ENCODE results near the gene ABCG1.
"Not testable (repeated sequence)": the region's sequence is repeated elsewhere in the genome, so short reads cannot be mapped to it uniquely, and the experiment has no call there.

Gene ABCG1

DNA sequence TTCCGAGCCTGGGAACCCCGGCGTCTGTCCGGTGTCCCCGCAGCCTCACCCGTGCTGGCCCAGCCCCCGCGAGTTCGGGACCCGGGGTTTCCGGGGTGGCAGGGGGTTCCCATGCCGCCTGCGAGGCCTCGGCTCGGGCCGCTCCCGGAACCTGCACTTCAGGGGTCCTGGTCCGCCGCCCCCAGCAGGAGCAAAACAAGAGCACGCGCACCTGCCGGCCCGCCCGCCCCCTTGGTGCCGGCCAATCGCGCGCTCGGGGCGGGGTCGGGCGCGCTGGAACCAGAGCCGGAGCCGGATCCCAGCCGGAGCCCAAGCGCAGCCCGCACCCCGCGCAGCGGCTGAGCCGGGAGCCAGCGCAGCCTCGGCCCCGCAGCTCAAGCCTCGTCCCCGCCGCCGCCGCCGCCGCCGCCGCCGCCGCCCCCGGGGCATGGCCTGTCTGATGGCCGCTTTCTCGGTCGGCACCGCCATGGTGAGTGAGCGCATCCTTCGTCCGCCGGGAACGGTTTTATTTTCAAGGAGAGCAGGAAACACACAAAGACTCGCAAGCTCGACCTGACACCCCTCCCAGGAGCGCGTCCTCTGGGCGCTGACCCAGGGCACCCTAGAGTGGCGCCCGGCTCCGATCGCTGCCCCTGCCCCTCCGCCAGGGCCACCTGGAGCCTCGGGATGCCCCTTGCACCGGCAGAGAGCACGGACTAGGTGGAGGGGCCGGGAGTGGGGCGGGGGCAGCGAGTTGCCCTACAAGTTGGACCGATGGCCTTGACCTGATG is at the start of gene ABCG1:
ABCG1 (plus strand) TSS at position 305 of the 770 bp plus-strand sequence; CDS start at position 428, 123 bp downstream.
- intact Hi-C loops (cut with DNase I) = loop anchor here (5.0 to 10.0 kb wide), 2 partner anchors 33 to 54 kb away; no protein-coding TSS in a partner anchor
- DNase-seq = peak; percentile 41 to 96 (median 66)

DNA sequence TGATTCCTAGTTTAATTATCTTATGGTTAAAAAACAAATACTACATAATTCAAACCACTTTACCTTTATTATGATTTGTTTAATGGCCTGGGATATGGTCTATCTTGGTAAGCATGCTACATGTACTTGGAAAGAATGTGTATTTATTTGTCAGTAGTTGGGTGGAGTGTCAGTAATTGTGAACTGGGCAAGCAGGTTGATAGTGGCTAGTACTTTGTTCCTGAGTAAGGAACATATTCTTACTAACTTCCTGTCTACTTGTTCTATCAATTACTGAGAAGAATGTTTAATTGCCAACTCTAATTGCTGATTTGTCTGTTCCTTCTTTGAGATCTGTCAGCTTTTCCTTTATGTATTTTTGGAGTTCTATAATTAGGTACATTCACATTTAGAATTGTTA is 49.2 kb upstream of the ABCG1 start:
- intact Hi-C loops (cut with DNase I) = loop anchor here (5.0 to 10.0 kb wide), 2 partner anchors 45 to 88 kb away; partner anchors contain the start of gene ABCG1
- no peak for DNase-seq

- intact Hi-C loops (cut with DNase I) = no loop called here
- DNase-seq = peak in 6 of 10 donors; percentile 52 to 92 (median 66)
Observed at GRCh38 chr21:42171091-42172053, 47.6 kb upstream of the ABCG1 start.

DNA sequence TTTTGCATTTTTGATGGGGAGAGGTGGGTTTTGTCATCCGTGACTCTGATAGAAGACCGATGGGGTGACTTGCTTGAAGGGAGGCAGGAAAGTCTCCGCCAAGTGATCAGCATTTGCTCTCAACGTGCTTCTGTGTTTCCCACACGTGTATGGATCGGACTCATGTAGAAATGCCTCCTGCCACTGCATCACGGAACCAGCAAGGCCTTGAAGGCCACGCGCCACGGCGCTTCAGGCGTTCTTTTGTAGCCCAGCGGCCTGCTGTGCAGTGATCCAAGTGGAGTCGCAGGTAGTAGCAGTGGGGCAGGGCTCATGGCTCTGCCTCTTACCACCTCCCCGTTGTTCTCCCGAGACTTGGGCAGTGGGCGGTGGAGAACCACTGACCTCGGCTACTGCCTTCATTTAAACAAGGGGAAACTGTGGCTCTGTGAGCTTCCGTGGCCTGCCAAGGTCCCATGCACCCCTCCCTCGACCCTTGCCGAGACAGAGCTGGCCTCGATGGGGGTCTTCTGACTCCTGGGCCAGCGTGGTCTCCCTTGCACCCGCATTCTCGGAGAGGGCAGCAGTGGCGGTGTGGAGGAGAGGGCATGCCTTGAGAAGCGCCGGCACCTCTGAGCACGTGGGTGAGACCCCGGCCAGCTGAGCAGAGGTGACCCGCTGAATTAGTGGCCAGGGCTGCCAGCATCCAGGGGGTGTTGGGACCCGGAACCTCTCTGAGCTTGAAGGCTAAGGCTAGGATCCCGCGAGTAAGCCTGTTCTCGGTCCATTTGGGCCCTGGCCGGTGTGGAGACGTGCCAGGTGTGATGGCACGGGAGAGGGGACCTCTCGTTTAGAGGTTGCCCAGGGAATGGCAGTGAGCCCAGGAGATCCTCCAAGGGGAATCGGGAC is 46.1 kb upstream of the ABCG1 start:
- peak in 2 of 10 donors; percentile 7 to 79 for DNase-seq
- intact Hi-C loops (cut with DNase I) = no loop called here

DNA sequence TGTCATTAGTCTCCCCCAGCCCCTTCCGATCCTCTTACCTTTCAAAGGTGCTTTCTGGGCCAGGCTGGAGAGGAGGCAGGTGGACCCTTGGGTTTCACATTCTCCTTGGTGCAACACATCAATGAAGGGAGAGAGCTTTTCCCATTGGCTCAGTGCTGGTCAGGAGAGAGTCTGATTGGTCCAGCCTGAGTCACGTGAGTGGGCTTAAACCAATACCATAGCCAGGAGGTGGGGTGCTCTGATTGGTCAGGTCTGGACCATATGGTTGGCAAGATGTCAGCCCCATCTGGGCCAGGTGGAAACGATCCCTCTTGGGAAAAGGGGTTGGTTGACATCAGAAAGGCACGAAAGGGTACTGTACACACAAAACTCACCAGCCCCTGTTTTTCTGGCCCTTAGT is 44.8 kb upstream of the ABCG1 start:
- peak in 1 of 10 donors; percentile 47 for DNase-seq
- intact Hi-C loops (cut with DNase I) = no loop called here

GRCh38 chr21:42175110-42175710 is 43.7 kb upstream of the ABCG1 start:
- intact Hi-C loops (cut with DNase I) = no loop called here
- no peak for DNase-seq

GRCh38 chr21:42176859-42177258 is 42.1 kb upstream of the ABCG1 start:
- DNase-seq = no peak
- intact Hi-C loops (cut with DNase I) = no loop called here

- peak in 2 of 10 donors; percentile 79 to 91 for DNase-seq
- intact Hi-C loops (cut with DNase I) = no loop called here
Observed at GRCh38 chr21:42179316-42179715, 39.6 kb upstream of the ABCG1 start.

DNA sequence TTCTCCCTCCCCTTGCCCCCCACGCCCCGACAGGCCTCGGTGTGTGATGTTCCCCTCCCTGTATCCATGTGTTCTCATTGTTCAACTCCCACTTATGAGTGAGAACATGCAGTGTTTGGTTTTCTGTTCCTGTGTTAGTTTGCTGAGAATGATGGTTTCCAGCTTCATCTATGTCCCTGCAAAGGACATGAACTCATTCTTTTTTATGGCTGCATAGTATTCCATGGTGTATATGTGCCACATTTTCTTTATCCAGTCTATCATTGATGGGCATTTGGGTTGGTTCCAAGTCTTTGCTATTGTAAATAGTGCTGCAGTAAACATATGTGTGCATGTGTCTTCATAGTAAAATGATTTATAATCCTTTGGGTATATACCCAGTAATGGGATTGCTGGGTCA is 38.9 kb upstream of the ABCG1 start:
- intact Hi-C loops (cut with DNase I); DNase-seq: not testable (repeated sequence)

- intact Hi-C loops (cut with DNase I) = no loop called here
- DNase-seq = no peak
Observed at GRCh38 chr21:42182713-42183371, 36.1 kb upstream of the ABCG1 start.

DNA sequence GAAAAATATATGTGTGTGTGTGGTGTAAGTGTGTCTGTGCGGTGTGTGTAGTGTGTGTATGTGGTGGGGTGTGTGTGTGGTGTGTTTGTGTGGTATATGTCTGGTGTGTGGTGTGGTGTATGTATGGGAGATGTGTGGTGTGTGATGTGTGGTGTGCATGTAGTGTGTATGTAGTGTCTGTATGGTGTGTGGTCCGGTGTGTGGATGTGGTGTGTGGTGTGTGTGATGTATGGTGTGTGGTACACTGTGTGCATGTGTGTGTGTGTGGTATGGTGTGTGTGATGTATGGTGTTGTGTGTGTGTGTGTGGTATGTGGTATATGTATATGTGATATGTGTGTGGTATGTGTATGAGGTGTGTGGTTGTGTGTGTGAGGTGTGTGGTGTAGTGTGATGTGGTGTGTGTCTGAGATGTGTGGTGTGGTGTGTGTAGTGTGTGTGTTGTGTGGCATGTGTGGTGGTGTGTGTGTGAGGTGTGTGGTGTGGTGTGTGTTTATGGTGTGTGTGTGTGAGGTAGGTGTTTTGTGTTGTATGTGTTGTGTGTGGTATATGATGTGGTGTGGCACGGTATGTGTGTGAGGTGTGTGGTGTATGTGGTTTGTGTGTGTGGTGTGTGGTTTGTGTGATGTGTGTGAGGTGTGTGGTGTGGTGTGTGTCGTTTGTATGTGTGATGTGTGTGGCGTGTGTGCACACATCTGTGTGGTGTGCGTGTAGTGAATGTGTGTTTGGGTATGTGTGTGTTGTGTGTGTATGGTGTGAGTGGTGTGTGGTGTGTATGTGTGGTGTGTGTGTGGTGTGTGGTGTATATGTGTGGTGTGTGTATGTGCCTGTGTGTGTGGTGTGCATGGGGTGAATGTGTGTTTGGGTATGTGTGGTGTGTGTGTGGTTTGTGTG is 35.3 kb upstream of the ABCG1 start:
- no peak for DNase-seq
- intact Hi-C loops (cut with DNase I) = no loop called here

GRCh38 chr21:42186591-42186990 is 32.3 kb upstream of the ABCG1 start:
- DNase-seq = no peak
- intact Hi-C loops (cut with DNase I) = no loop called here

DNA sequence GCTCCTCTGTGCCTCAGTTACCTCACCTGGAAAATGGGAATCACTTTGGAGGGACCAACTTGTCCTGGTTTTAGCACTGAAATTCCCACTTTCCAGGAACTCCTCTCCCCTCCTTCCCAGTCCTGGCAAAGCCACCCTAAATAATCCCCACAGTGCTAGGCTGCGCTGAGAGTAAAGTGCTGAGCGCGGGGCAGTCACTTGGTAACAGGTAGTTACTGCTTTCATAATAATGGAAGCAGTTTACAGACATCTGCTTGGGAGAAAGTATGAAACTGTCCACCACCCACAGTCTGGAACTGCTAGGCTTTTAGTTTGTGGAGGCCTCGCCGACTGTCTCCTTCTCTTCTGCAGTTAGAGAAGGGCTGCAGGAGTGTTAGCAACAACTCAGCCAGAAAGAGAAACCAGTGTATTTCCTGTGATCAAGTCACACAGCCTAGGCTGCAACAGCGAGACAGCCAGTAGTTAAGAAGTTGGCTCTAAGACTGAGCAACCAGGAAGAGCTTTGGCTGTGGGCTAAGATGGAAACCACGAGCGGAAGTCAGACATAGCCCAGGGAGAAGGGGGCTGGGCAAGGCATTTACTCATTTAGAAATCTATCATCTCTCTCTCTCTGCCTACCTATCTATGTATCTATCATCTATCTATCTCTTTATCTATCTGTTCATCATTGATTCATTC is 30.8 kb upstream of the ABCG1 start:
- peak in 2 of 10 donors; percentile 8 to 80 for DNase-seq
- intact Hi-C loops (cut with DNase I) = no loop called here

DNA sequence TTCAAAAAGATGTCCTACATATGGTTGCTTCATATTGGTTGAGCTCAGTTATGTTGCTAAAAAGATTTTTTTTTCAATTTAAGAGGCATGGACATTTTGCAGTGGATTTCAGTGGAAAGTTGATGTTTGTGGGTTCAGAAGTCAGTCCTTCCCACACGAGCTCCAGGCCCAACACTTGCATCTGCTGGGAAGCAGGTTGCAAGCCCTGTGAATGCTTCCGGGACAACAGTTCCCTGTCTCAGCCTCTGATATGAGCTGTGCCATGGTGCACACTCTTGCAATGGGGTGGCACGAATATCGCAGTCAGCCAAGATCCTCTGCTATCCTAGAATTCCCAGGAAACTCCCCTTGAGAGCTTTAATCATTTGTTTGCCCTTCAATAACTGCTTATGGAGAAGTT is 30.3 kb upstream of the ABCG1 start:
- no peak for DNase-seq
- intact Hi-C loops (cut with DNase I) = no loop called here

DNA sequence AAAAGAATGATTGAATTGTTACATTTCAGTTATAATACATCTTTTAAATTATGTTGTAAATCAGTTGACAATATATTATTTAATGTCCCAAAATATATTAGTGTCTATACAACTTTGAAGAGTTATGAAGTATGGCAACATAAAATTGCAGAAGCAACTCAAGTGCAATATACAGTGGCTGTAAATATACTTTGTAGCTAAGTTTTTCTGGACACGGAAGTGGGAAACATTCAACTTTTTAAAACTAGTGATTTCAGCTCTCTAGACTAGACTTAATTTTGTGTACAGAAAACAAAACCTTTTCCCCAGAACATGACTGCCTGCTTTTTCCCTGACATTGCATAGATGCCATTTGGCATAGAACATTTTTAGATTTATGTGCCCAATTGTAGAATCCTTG is 29.5 kb upstream of the ABCG1 start:
- DNase-seq = no peak
- intact Hi-C loops (cut with DNase I) = no loop called here

DNA sequence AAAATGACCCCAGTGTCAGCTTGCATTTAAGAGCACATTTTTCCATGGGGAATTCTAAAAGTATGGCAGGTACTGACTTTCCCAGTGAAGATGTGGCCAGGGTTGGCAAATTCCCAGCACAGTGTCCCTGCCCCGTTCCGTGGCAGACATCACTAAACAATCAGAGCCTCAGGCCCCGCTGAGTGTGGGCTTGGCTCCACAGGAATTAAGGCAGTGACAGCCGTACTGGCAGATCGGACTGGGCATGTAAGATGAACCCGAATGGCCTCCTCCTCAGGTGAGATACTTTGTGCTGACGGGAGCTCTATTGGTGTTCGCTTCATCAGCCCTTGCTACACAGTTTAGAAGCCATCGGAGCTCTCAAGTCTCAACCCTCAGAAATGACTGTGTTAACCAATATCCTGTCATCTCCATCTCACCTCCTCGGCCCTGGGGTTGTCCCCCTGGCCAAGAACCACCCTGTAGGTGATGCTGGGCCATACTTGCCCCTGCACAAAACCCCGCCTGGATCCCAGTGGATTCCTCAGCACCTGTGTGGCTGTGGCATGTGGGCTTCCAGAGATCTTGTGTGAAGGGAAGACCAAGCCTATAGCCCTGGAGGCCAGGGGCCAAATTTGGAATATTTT is 29.0 kb upstream of the ABCG1 start:
- intact Hi-C loops (cut with DNase I) = no loop called here
- no peak for DNase-seq

- peak in 6 of 10 donors; percentile 39 to 94 (median 56) for DNase-seq
- intact Hi-C loops (cut with DNase I) = no loop called here
Observed at GRCh38 chr21:42190486-42190863, 28.5 kb upstream of the ABCG1 start.

Data from posterior cingulate gyrus (tissue), 11 donors.